Neural cell (in vitro differentiated cells): ENCODE measurements around the gene ATP5PD. TPM values are rescaled to one million over a fixed set of nuclear protein-coding genes. Genes with fewer than 3 reads are reported as not detected.

Experiments used
- H2AFZ ChIP-seq: fragments of 200-600, 300-800 bp; sonication (generic), shearing (Covaris generic); 2 replicates; pipeline ENCODE4 v1.6.0; 2014; ENCODE audit warnings: low read depth, mild to moderate bottlenecking, antibody characterized with exemption, low read length, moderate library complexity
- H3F3A ChIP-seq: fragments of 200-600 bp; shearing (Covaris generic); 2 replicates; pipeline ENCODE4 v1.6.1; 2016; ENCODE audit warnings: mild to moderate bottlenecking, moderate library complexity, mixed read lengths, antibody characterized with exemption, low read length; ENCODE audit not compliant: insufficient read depth, poor library complexity, severe bottlenecking
- H3K27ac ChIP-seq: fragments of 200-600, 300-800 bp; sonication (generic), shearing (Covaris generic); 2 replicates; pipeline ENCODE4 v1.5.1; 2014; ENCODE audit warnings: mild to moderate bottlenecking, low read length, moderate library complexity
- H3K27me3 ChIP-seq: fragments of 300-800, 200-600 bp; sonication (generic), shearing (Covaris generic); 2 replicates; pipeline ENCODE4 v1.6.0; 2014; ENCODE audit warnings: mild to moderate bottlenecking, low read depth, low read length, moderate library complexity; ENCODE audit not compliant: insufficient read depth
- H3K36me3 ChIP-seq: fragments of 300-800, 200-600 bp; sonication (generic), shearing (Covaris generic); 2 replicates; pipeline ENCODE4 v1.5.1; 2014; ENCODE audit warnings: mild to moderate bottlenecking, antibody characterized with exemption, low read length, moderate library complexity; ENCODE audit not compliant: insufficient read depth
- H3K4me2 ChIP-seq: fragments of 300-800, 200-600 bp; sonication (generic), shearing (Covaris generic); 2 replicates; pipeline ENCODE4 v1.6.0; 2014; ENCODE audit warnings: mild to moderate bottlenecking, low read length
- H3K4me3 ChIP-seq: fragments of 300-800, 200-600 bp; sonication (generic), shearing (Covaris generic); 2 replicates; pipeline ENCODE4 v1.5.1; 2014; ENCODE audit warnings: mild to moderate bottlenecking, low read length, moderate library complexity
- H3K79me2 ChIP-seq: fragments of 200-600 bp; shearing (Covaris generic); replicated peaks from 2 replicates; pipeline ENCODE4 v1.6.0; 2014; ENCODE audit warnings: mild to moderate bottlenecking, low read length, moderate library complexity; ENCODE audit not compliant: insufficient read depth
- H3K9ac ChIP-seq: fragments of 300-800, 200-600 bp; sonication (generic), shearing (Covaris generic); 2 replicates; pipeline ENCODE4 v1.6.1; 2016; ENCODE audit warnings: mild to moderate bottlenecking, low read length, mixed read lengths
- H3K9me2 ChIP-seq: fragments of 200-600 bp; shearing (Covaris generic); 2 replicates; pipeline ENCODE4 v1.6.1; 2016; ENCODE audit warnings: mild to moderate bottlenecking, low read length, mixed read lengths; ENCODE audit not compliant: insufficient read depth
- H3K9me3 ChIP-seq: fragments of 200-600, 300-800 bp; sonication (generic), shearing (Covaris generic); 2 replicates; pipeline ENCODE4 v1.6.1; 2016; ENCODE audit warnings: mild to moderate bottlenecking, mixed run types, low read length, moderate library complexity, mixed read lengths
- H4K20me1 ChIP-seq: fragments of 200-600 bp; shearing (Covaris generic); 2 replicates; pipeline ENCODE4 v1.6.1; 2016; ENCODE audit warnings: mild to moderate bottlenecking, mixed run types; ENCODE audit not compliant: insufficient read depth
- EP300 ChIP-seq: fragments of 450-650 bp; conservative IDR thresholded peaks from 2 replicates; pipeline ENCODE4 v1.6.1; 2014; ENCODE audit warnings: antibody characterized with exemption, mild to moderate bottlenecking, moderate library complexity; ENCODE audit not compliant: poor library complexity, severe bottlenecking
- EZH2 ChIP-seq: fragments of 200-600, 300-800 bp; shearing (Covaris generic), sonication (generic); IDR thresholded peaks from 2 replicates; pipeline ENCODE4 v1.6.1; 2014; ENCODE audit warnings: antibody characterized with exemption, low read length, borderline replicate concordance, mild to moderate bottlenecking; ENCODE audit not compliant: insufficient read depth, poor library complexity, severe bottlenecking
- MXI1 ChIP-seq: fragments of 450-650 bp; conservative IDR thresholded peaks from 2 replicates; pipeline ENCODE4 v1.6.1; 2014; ENCODE audit warnings: antibody characterized with exemption, mild to moderate bottlenecking; ENCODE audit not compliant: poor library complexity, severe bottlenecking
- POLR2AphosphoS5 ChIP-seq: IDR thresholded peaks from 2 replicates; pipeline ENCODE4 v1.6.1; 2012
- RAD21 ChIP-seq: fragments of 450-650 bp; conservative IDR thresholded peaks from 2 replicates; pipeline ENCODE4 v1.6.1; 2014; ENCODE audit warnings: antibody characterized with exemption, mild to moderate bottlenecking, moderate library complexity
- SMC3 ChIP-seq: fragments of 450-650 bp; conservative IDR thresholded peaks from 2 replicates; pipeline ENCODE4 v1.6.1; 2014; ENCODE audit warnings: antibody characterized with exemption, mild to moderate bottlenecking, moderate library complexity; ENCODE audit not compliant: poor library complexity
- TAF1 ChIP-seq: IDR thresholded peaks from 2 replicates; pipeline ENCODE4 v1.6.1; 2012; ENCODE audit warnings: low read depth
- polyA plus RNA-seq: library from polyadenylated mRNA; depleted of rRNA; stranded (reverse); fragments of >200 nt; gene quantifications from 2 replicates; pipeline ENCODE4 v1.2.3, GENCODE V29; 2014
- TF ChIP-seq, protein P1 (sequence below): fragments of 450-650 bp; IDR thresholded peaks from 2 replicates; pipeline ENCODE4 v1.5.1; 2014; ENCODE audit warnings: antibody characterized with exemption, mild to moderate bottlenecking, moderate library complexity; ENCODE audit not compliant: poor library complexity, severe bottlenecking
- TF ChIP-seq, protein P2 (sequence below): IDR thresholded peaks from 2 replicates; pipeline ENCODE4 v1.6.1; 2012; ENCODE audit warnings: borderline replicate concordance

The ATP5PD gene
- polyA plus RNA-seq, 1 donor from 2014 or later, result 517 TPM

DNA sequence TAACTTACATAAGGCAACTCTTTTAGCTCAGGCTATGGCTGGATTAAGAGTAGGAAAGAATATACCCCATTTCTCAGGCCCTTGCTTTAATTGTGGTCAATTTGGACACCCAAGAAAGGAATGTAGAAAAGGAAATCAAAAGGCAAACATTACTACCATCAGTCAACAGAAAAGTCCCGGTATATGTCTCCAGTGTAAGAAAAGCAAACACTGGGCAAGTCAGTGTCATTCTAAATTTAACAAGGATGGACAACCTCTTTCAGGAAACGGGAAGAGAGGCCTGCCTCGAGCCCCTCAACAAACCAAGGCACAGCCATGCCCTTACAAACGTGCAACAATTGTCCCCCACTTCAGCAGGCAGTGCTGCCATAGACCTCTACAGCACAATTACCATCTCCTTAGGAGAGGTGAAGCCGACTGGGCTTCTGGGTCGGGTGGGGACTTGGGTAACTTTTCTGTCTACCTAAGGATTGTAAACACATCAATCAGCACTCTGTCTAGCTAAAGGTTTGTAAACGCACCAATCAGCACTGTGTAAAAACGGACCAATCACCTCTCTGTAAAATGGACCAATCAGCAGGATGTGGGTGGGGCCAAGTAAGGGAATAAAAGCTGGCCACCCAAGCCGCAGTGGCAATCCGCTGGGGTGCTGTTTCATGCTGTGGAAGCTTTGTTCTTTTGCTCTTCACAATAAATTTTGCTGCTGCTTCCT is 21.9 kb downstream of the ATP5PD start:
- Histone ChIP-seq H3K27ac (no peak overlapping the region), H3K36me3 (no peaks in the 10 kb centered on the region), H2AFZ (no peak overlapping the region), H3K27me3 (no peaks in the 10 kb centered on the region), H3K4me3 (no peak overlapping the region), H3F3A (no peaks in the 10 kb centered on the region), H3K9ac (no peak overlapping the region), H3K9me3 (no peaks in the 10 kb centered on the region), H4K20me1 (no peaks in the 10 kb centered on the region), H3K79me2 (no peaks in the 10 kb centered on the region), H3K4me2 (no peak overlapping the region), H3K9me2 (no peaks in the 10 kb centered on the region)
- no peak for TF ChIP-seq TAF1
- TF ChIP-seq EZH2, result no peak
- TF ChIP-seq POLR2AphosphoS5, result no peak
- no peak for TF ChIP-seq SMC3
- TF ChIP-seq, protein P1, sequence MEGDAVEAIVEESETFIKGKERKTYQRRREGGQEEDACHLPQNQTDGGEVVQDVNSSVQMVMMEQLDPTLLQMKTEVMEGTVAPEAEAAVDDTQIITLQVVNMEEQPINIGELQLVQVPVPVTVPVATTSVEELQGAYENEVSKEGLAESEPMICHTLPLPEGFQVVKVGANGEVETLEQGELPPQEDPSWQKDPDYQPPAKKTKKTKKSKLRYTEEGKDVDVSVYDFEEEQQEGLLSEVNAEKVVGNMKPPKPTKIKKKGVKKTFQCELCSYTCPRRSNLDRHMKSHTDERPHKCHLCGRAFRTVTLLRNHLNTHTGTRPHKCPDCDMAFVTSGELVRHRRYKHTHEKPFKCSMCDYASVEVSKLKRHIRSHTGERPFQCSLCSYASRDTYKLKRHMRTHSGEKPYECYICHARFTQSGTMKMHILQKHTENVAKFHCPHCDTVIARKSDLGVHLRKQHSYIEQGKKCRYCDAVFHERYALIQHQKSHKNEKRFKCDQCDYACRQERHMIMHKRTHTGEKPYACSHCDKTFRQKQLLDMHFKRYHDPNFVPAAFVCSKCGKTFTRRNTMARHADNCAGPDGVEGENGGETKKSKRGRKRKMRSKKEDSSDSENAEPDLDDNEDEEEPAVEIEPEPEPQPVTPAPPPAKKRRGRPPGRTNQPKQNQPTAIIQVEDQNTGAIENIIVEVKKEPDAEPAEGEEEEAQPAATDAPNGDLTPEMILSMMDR, result no peak
- TF ChIP-seq MXI1, result no peak
- TF ChIP-seq RAD21, result no peak
- no peak for TF ChIP-seq EP300
- TF ChIP-seq, protein P2, sequence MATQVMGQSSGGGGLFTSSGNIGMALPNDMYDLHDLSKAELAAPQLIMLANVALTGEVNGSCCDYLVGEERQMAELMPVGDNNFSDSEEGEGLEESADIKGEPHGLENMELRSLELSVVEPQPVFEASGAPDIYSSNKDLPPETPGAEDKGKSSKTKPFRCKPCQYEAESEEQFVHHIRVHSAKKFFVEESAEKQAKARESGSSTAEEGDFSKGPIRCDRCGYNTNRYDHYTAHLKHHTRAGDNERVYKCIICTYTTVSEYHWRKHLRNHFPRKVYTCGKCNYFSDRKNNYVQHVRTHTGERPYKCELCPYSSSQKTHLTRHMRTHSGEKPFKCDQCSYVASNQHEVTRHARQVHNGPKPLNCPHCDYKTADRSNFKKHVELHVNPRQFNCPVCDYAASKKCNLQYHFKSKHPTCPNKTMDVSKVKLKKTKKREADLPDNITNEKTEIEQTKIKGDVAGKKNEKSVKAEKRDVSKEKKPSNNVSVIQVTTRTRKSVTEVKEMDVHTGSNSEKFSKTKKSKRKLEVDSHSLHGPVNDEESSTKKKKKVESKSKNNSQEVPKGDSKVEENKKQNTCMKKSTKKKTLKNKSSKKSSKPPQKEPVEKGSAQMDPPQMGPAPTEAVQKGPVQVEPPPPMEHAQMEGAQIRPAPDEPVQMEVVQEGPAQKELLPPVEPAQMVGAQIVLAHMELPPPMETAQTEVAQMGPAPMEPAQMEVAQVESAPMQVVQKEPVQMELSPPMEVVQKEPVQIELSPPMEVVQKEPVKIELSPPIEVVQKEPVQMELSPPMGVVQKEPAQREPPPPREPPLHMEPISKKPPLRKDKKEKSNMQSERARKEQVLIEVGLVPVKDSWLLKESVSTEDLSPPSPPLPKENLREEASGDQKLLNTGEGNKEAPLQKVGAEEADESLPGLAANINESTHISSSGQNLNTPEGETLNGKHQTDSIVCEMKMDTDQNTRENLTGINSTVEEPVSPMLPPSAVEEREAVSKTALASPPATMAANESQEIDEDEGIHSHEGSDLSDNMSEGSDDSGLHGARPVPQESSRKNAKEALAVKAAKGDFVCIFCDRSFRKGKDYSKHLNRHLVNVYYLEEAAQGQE, result no peak

DNA sequence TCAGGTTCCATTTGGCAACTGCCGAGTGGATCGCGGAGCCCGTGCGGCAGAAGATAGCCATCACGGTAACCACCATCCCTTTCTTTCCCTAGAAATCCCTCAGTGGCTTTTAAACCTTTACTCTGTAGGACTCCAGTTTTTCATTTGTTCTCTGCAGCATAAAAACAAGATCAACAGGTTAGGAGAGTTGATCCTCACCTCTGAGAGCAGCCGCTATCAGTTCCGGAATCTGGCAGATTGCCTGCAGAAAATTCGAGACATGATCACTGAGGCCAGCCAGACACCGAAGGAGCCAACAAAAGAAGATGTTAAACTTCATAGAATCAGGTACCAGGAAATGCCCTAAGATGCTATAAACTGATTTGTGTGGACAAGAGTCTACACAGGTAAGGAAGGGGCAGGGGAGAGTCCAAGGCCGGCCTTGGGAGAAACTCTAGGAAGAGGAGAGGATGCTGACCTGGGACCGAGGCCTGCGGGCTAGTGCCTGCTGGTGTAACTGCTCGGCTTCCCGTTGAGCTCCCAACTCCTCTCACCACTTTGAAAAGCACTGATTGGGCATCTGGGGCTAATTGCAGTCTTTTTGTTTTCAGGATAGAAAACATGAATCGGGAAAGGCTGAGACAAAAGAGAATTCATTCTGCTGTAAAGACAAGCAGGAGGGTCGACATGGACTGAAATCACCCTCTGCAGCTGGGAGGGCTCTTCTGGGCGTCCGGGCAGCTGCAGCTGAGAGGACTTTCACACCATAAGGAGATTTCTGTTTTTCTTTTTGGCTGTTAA is 26.2 kb downstream of the ATP5PD start:
- H3K27ac ChIP-seq, result no peak overlapping the region
- H3K4me3 ChIP-seq, result no peak overlapping the region

More for the DNA sequence above, 26.2 kb downstream of the ATP5PD start:
- no peak overlapping the region for H3K9ac ChIP-seq
- no peaks in the 10 kb centered on the region for H4K20me1 ChIP-seq
- no peak overlapping the region for H3K4me2 ChIP-seq
- H3F3A ChIP-seq, result no peaks in the 10 kb centered on the region
- no peaks in the 10 kb centered on the region for H3K27me3 ChIP-seq
- TF ChIP-seq EP300, result no peak
- TF ChIP-seq TAF1, result no peak
- TF ChIP-seq SMC3, result no peak
- TF ChIP-seq EZH2, result no peak
- no peak for TF ChIP-seq MXI1
- TF ChIP-seq RAD21, result no peak
- TF ChIP-seq, protein P1, result no peak
- no peak for TF ChIP-seq POLR2AphosphoS5
- TF ChIP-seq, protein P2, result no peak
- no peaks in the 10 kb centered on the region for H3K9me2 ChIP-seq
- H2AFZ ChIP-seq, result no peak overlapping the region
- no peaks in the 10 kb centered on the region for H3K79me2 ChIP-seq
- no peaks in the 10 kb centered on the region for H3K9me3 ChIP-seq
- no peaks in the 10 kb centered on the region for H3K36me3 ChIP-seq
